Measurements from ENCODE around the gene SYDE2.

GRCh38 chr1:85214654-85215053 is 13.8 kb upstream of the SYDE2 start:
- TF ChIP-seq CTCF (IDR thresholded peaks at IDR 0.05) (no peak), POLR2A (IDR thresholded peaks at IDR 0.05) (no peak)

Measured in Peyer's patch (tissue), 4 donors.